Stimulated activated CD4-positive, alpha-beta T cell treated with anti-CD3 and anti-CD28 coated beads, Interleukin-12 subunit alpha, Interleukin-12 subunit beta, amount 100 ng/mL, for 4 hours (primary cell): ENCODE measurements around the gene NMNAT1.
A peak's percentile ranks its signal among the peaks of the same experiment; 100 is the strongest.
"Not testable (repeated sequence)": the region's sequence is repeated elsewhere in the genome, so short reads cannot be mapped to it uniquely, and the experiment has no call there.

Source experiments
- DNase-seq: peaks from one replicate; pipeline ENCODE4 v3.0.0-alpha.2; 2020

NMNAT1 gene

GRCh38 chr1:9922342-9922741 is 20.9 kb upstream of the NMNAT1 start:
- no peak for DNase-seq

- DNase-seq = no peak
These were observed 16.0 kb upstream of the NMNAT1 start for GRCh38 chr1:9927259-9927658.

GRCh38 chr1:9929431-9930385 is 13.6 kb upstream of the NMNAT1 start:
- no peak for DNase-seq

DNA sequence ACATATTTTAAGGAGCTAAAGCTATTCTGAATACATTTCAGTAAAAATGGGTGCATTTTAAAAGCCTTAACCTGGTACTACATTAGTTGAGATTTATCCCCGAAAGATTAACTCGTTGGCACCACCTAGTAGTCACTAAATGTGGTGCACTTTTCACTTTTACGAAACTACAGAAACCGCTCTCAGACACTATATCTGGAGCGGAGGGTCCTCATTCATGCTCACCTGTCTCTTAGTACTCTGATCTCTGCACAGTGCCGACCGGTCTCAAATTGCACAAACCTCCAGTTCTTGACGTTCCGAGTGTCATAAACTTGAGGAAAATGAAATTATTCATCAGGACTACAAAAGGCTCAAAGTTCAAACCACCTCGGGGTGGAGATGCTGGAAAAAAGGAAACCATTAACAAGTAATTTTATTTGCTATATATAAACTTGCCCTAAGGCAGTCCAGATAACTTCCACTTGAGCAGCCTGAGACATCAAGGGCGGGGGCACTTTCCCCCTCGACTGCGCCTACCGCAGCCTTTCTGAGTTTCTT is 806 bp upstream of the NMNAT1 start:
- no peak for DNase-seq

DNA sequence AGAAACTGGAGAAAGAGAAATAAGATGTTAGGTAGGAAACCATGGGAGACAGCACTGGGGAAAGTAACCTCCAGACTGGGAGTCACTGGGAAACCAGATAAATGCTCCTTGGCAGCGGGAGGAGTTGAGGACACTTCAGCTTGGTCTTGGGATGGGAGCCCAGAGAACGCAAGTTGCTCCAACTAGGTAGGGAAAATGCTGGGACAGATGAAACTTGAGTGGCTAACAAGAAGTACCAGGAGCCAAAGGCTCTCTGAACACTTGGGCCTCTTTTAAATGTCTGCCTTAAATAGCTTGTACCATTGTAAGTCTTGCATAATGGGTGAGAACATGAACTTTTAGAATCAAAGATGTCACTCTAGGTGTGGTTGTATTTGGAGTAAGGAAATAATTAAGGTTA is 3.0 kb downstream of the NMNAT1 start:
- no peak for DNase-seq

- no peak for DNase-seq
These were observed 14.5 kb downstream of the NMNAT1 start for GRCh38 chr1:9957726-9958125.

GRCh38 chr1:9960011-9960410 is 16.7 kb downstream of the NMNAT1 start:
- DNase-seq = no peak

GRCh38 chr1:9960706-9961562 is 17.7 kb downstream of the NMNAT1 start:
- DNase-seq = no peak

GRCh38 chr1:9984253-9984652 is 41.0 kb downstream of the NMNAT1 start:
- DNase-seq = no peak

- no peak for DNase-seq
These were observed 41.7 kb downstream of the NMNAT1 start for GRCh38 chr1:9985001-9985400.

GRCh38 chr1:9989773-9990172 is 46.5 kb downstream of the NMNAT1 start:
- no peak for DNase-seq

GRCh38 chr1:9990944-9991343 is 47.7 kb downstream of the NMNAT1 start:
- DNase-seq = no peak

DNA sequence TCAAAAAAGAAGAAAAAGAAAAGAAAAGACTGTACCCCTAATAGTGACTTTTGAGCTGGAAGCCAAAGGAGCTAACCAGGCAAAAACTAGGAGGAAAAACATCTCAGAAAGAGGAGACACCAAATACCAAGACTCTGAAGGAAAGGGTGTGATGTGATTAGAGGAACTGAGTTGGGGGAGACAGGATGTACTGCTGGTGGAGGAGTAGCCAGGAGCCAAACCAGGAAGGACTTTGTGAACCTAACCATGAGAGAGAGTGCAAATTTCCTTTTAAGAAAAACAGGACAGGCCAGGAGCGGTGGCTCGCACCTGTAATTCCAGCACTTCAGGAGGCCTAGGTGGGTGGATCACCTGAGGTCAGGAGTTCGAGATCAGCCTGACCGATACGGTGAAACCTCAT is 49.6 kb downstream of the NMNAT1 start:
- DNase-seq = no peak

- DNase-seq = no peak
These were observed 50.3 kb downstream of the NMNAT1 start for GRCh38 chr1:9993561-9994075.

DNA sequence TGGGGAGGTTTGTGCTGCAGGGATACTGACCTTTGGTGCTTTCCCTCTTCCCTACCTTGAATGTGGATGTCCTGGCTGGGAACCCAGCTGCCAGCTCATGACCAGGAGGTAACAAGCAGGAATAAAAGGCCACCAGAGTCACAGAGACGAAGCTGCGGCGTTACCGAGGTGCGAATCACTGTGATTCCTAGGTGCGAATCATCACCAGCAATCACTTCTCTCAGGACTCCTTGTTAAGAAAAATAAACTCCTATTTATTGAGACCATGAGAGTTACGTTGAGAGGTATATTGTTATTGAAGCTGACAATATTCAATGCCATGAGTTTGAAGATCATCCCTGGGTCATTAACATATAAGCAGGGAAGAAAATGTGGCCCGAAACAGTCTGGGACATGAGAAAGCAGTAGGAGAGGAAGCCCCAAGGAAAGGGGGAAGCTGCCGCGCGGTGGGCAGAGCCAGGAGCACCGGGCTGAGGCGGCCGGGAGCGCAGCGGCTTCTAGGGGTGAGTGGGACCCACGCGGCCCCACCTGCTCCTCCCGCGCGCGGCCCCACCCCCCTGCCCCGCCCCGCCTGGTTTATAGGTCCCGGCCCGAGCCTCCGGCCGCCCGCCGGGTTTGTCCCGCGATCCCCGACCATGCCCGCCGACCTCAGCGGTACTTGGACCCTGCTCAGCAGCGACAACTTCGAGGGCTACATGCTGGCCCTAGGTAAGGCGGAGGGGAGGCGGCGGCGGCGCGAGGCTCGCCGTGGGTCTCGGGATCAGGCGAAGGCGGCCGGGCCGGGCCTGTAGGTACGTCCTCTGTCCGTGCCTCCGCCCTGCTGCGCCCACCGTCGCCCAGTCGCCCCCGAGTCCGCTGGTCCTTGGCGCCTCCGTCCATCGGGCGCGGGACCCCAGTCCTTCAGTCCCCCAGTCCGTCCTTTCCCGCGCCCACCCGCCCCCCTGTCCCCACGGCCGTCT is 53.6 kb downstream of the NMNAT1 start, which contains the start of gene RBP7:
Gene RBP7 (plus strand): TSS at position 605 of the 959 bp plus-strand sequence. CDS start 31 bp downstream, at position 636.
- peak; percentile 6 for DNase-seq

DNA sequence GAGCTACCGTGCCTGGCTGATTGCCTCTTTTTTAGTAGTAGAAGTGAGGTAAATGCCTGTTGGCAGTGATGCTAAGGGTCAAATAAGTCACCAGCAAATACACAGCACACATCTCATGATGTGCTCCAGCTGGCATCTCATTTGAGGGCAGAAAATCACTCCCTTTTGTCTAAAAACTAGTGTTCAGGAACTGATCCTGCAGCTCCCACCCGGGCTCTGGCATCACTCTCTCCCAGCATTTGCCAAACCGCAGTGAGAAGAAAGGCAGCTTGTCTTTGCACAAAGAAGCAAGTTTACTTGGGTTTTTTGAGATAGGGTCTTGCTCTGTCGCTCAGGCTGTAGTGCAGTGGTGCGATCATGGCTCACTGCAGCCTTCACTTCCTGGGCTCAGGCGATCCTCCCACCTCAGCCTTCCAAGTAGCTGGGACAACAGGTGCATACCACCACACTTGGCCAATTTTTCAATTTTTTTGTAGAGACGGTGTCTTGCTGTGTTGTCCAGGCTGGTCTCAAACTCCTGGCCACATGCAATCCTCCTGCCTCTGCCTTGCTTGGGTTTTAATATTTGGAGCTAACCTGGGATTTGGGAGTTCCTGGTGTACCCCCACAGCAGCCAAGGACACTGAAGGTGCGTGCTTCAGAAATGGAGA is 57.9 kb downstream of the NMNAT1 start:
- DNase-seq = no peak

DNA sequence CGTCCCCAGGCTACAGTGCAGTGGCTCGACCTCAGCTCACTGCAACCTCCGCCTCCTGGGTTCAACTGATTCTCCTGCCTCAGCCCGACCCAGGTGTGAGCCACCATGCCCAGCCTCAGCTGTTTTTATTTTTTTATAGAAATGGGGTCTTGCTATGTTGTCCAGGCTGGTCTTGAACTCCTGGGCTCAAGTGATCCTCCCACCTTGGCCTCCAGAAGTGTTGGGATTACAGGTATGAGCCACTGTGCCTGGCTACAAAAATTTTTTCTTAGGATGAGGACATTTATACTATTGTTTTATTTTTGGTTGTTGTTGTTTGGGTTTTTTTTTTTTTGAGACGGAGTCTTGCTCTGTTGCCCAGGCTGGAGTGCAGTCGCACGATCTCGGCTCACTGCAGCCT is 62.0 kb downstream of the NMNAT1 start:
- not testable (repeated sequence) for DNase-seq

DNA sequence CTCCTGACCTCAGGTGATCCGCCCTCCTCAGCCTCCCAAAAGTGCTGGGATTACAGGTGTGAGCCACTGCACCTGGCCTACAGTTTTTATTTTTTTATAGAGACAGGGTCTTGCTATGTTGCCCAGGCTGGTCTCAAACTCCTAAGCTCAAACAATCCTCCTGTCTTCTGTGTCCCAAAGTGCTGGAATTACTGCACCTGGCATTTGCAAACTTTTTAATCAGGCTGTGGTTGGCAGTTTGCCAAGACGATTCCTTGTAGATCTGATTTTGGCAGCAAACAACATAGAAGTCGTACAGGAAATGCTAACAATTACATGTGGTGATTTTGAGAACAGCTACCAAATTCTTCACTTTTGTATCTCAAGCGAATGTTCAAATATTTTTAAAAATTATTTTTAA is 63.9 kb downstream of the NMNAT1 start:
- DNase-seq = no peak

DNA sequence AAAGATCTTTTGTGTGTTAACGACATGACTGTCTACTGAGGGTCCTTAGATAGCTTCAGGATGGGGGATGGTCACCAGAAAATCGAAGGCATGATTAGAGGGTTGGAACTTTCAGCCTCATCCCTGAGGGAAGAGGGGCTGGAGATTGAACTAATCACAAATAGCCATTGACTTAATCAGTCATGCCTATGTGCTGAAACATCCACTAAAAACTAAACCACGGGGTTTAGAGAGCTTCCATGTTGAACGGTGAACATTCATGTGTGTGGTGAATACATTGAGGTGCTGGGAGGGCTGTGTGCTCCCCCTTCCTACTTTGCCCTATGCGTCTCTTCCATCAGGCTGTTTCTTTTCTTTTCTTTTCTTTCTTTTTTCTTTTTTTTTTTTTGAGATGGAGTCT is 70.7 kb downstream of the NMNAT1 start:
- DNase-seq = no peak

- no peak for DNase-seq
These were observed 76.3 kb downstream of the NMNAT1 start for GRCh38 chr1:10019561-10019960.

DNA sequence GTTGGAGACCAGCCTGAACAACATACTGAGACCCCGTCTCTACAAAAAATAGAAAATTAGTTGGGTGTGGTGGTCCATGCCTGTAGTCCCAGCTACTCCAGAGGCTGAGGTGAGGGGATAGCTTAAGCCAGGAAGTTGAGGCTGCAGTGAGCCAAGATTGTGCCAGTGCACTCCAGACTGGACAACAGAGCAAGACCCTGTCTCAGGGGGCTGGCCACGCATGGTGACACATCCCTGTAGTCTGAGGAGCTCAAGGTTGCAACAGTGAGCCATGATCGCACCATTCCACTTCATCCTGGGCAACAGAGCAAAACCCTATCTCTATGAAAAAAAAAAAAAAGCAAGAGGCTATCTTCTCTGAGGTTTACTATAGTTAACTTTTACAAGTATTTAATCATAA is 76.8 kb downstream of the NMNAT1 start:
- no peak for DNase-seq
